ENCODE results near the gene SEC14L1. TPM values are rescaled to one million over a fixed set of nuclear protein-coding genes. Genes with fewer than 3 reads are reported as not detected.

SEC14L1 gene
- total RNA-seq, 2 donors from 2014 or later: 89.0 to 105 TPM

GRCh38 chr17:77177002-77177741 lies 36.4 kb downstream of the SEC14L1 start:
- Histone ChIP-seq H3K9me3 (peaks cover 16% of the 10 kb centered on the region), H3K36me3 (peaks cover 5% of the 10 kb centered on the region), H3K4me3 (no peak overlapping the region), H3K27me3 (replicated peaks; ENCODE audit: insufficient read depth) (no peaks in the 10 kb centered on the region), H3K4me1 (ENCODE audit: control insufficient read depth in 1 of 2, low read depth in 2 of 2) (peaks cover 0 to 9% of the 10 kb centered on the region in 2 donors), H3K27ac (no peak overlapping the region)
- TF ChIP-seq, protein P1, sequence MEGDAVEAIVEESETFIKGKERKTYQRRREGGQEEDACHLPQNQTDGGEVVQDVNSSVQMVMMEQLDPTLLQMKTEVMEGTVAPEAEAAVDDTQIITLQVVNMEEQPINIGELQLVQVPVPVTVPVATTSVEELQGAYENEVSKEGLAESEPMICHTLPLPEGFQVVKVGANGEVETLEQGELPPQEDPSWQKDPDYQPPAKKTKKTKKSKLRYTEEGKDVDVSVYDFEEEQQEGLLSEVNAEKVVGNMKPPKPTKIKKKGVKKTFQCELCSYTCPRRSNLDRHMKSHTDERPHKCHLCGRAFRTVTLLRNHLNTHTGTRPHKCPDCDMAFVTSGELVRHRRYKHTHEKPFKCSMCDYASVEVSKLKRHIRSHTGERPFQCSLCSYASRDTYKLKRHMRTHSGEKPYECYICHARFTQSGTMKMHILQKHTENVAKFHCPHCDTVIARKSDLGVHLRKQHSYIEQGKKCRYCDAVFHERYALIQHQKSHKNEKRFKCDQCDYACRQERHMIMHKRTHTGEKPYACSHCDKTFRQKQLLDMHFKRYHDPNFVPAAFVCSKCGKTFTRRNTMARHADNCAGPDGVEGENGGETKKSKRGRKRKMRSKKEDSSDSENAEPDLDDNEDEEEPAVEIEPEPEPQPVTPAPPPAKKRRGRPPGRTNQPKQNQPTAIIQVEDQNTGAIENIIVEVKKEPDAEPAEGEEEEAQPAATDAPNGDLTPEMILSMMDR (IDR thresholded peaks at IDR 0.05): no peak
- ATAC-seq (ENCODE audit: insufficient number of reproducible peaks, low FRiP score, low read depth) (no peak), DNase-seq (ENCODE audit: low spot score) (no peak)

- no peaks in the 10 kb centered on the region for H3K27me3 ChIP-seq (replicated peaks; ENCODE audit: insufficient read depth)
- peaks cover 5% of the 10 kb centered on the region for H3K36me3 ChIP-seq
- TF ChIP-seq, protein P1 (IDR thresholded peaks at IDR 0.05): no peak
- ATAC-seq (ENCODE audit: insufficient number of reproducible peaks, low FRiP score, low read depth) (no peak), DNase-seq (ENCODE audit: low spot score) (no peak)
- peaks cover 16% of the 10 kb centered on the region for H3K9me3 ChIP-seq
- no peak overlapping the region for H3K27ac ChIP-seq
- no peak overlapping the region for H3K4me3 ChIP-seq
- H3K4me1 ChIP-seq (ENCODE audit: control insufficient read depth in 1 of 2, low read depth in 2 of 2): peaks cover 0 to 17% of the 10 kb centered on the region in 2 donors
Observed at GRCh38 chr17:77178050-77178449, 37.3 kb downstream of the SEC14L1 start.

DNA sequence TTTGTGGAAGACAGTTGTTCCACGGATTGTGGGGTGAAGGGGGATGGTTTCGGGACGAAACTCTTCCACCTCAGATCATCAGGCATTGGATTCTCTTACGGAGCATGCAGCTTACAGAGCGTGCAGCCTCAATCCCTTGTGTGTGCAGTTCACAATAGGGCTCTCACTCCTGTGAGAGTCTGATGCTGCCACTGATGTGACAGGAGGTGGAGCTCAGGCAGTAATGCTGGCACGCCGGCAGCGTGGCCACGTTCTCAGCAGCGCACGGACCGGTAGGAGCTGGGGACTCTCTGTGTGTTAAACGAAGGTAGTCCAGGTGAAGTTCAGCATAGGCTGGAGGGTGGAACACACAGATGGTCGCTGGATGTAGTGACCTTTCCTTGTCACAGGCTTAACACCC lies 37.8 kb downstream of the SEC14L1 start:
- DNase-seq (ENCODE audit: low spot score) (no peak), ATAC-seq (ENCODE audit: insufficient number of reproducible peaks, low FRiP score, low read depth) (no peak)
- no peak overlapping the region for H3K27ac ChIP-seq
- H3K4me3 ChIP-seq: no peak overlapping the region
- TF ChIP-seq, protein P1 (IDR thresholded peaks at IDR 0.05): no peak
- H3K9me3 ChIP-seq: peaks cover 16% of the 10 kb centered on the region
- H3K27me3 ChIP-seq (replicated peaks; ENCODE audit: insufficient read depth): no peaks in the 10 kb centered on the region
- peaks cover 0 to 17% of the 10 kb centered on the region in 2 donors for H3K4me1 ChIP-seq (ENCODE audit: control insufficient read depth in 1 of 2, low read depth in 2 of 2)
- H3K36me3 ChIP-seq: peaks cover 5% of the 10 kb centered on the region

DNA sequence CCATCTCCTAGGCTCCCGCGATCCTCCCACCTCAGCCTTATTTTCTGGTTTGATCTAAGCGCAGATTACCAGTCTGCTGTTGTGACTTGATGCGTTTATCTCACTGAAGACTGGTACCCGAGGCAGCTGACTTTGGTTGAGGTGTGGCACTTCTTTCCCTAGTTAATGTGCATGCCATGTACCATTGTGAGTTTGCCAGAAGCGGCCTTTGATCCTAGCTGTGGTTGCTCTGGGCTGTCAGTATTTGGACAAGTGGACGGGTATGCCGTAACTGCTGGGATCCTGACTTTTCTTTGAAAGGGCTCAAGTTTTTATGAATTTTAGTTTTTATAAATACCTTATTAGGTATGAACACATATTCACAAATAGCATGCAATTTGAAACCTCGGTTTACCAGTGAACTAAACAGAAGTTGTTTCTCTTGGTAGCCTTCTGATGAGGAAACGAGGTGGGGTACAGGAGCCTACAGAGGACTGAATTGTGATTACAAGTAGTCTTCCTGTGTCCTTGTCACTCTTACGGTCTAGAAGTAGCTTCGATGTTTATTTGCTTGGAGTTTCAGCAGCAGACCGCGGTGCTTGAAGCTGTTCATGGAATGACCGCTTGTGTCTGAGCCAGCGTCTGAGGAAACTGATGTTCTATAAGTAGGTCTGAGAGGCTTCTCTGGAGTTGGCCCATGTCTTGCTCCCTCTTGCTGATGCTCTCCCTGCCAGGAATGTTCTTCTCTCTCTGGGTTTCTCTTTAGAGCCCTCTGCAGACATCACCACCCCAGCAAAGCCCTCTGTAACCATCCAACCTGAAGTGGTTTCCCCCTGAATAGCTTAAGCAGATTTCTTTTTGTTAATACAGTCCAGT lies 40.0 kb downstream of the SEC14L1 start:
- DNase-seq (ENCODE audit: low spot score) (no peak), ATAC-seq (ENCODE audit: insufficient number of reproducible peaks, low FRiP score, low read depth) (no peak)
- Histone ChIP-seq H3K36me3 (no peaks in the 10 kb centered on the region), H3K4me1 (ENCODE audit: control insufficient read depth in 1 of 2, low read depth in 2 of 2) (peaks cover 5 to 32% of the 10 kb centered on the region in 2 donors), H3K9me3 (no peaks in the 10 kb centered on the region), H3K27ac (no peak overlapping the region), H3K4me3 (no peak overlapping the region), H3K27me3 (replicated peaks; ENCODE audit: insufficient read depth) (no peaks in the 10 kb centered on the region)
- TF ChIP-seq, protein P1 (IDR thresholded peaks at IDR 0.05): no peak
